HepG2 (cell line): ENCODE data around the gene AGTPBP1. TPM values are rescaled to one million over a fixed set of nuclear protein-coding genes. Genes with fewer than 3 reads are reported as not detected.

Experiments
- ADNP ChIP-seq: sonication (generic); formaldehyde crosslinking; IDR thresholded peaks from 2 replicates; pipeline ENCODE4 v1.4.0; 2020; ENCODE audit warnings: missing genetic modification reagents
- ATM ChIP-seq: fragments of 450-650 bp; IDR thresholded peaks from 2 replicates; pipeline ENCODE4 v1.7.1; 2017; ENCODE audit warnings: mild to moderate bottlenecking, borderline replicate concordance
- DMTF1 ChIP-seq: sonication (generic); formaldehyde crosslinking; IDR thresholded peaks from 2 replicates; pipeline ENCODE4 v1.4.0; 2020; ENCODE audit warnings: mild to moderate bottlenecking, missing genetic modification reagents
- E2F1 ChIP-seq: sonication (generic); formaldehyde crosslinking; IDR thresholded peaks from 2 replicates; pipeline ENCODE4 v1.5.0; 2020; ENCODE audit warnings: missing genetic modification reagents
- HNF1B ChIP-seq: sonication (generic); formaldehyde crosslinking; IDR thresholded peaks from 2 replicates; pipeline ENCODE4 v1.5.1; 2020; ENCODE audit warnings: mild to moderate bottlenecking, moderate library complexity, missing genetic modification reagents
- MTERF4 ChIP-seq: sonication (generic); formaldehyde crosslinking; IDR thresholded peaks from 2 replicates; pipeline ENCODE4 v1.8.0; 2023; ENCODE audit warnings: mild to moderate bottlenecking, missing genetic modification reagents
- PAF1 ChIP-seq: IDR thresholded peaks from 2 replicates; pipeline ENCODE4 v1.6.1; 2016; ENCODE audit warnings: missing genetic modification reagents, missing compliant biosample characterization
- PAWR ChIP-seq: sonication (generic); formaldehyde crosslinking; IDR thresholded peaks from 2 replicates; pipeline ENCODE4 v1.4.0; 2020; ENCODE audit warnings: missing genetic modification reagents, mild to moderate bottlenecking, borderline replicate concordance
- POLR2A ChIP-seq, 2 experiments: IDR thresholded peaks; 2 replicates each; pipeline ENCODE4 v1.6.1; 2011; ENCODE audit warnings: low read depth in 2 of 2, low read length in 2 of 2, mild to moderate bottlenecking in 1 of 2, moderate library complexity in 1 of 2; ENCODE audit not compliant: insufficient read depth in 1 of 2
- RAD51 ChIP-seq: fragments of 450-650 bp; IDR thresholded peaks from 2 replicates; pipeline ENCODE4 v1.6.1; 2016; ENCODE audit warnings: borderline replicate concordance
- REXO4 ChIP-seq: sonication (generic); formaldehyde crosslinking; IDR thresholded peaks from 2 replicates; pipeline ENCODE4 v1.8.0; 2022; ENCODE audit warnings: missing genetic modification reagents, mild to moderate bottlenecking, borderline replicate concordance
- SMARCC2 ChIP-seq: fragments of 450-650 bp; IDR thresholded peaks from 2 replicates; pipeline ENCODE4 v1.6.1; 2017; ENCODE audit warnings: antibody characterized with exemption, mild to moderate bottlenecking
- SNRNP70 ChIP-seq: fragments of 200-400 bp; formaldehyde crosslinking; IDR thresholded peaks from 2 replicates; pipeline ENCODE4 v1.6.1; 2017; ENCODE audit warnings: mild to moderate bottlenecking, low read depth, low read length, moderate library complexity
- TEF ChIP-seq: sonication (generic); formaldehyde crosslinking; IDR thresholded peaks from 2 replicates; pipeline ENCODE4 v1.5.0; 2020; ENCODE audit warnings: missing genetic modification reagents
- THYN1 ChIP-seq: sonication (generic); formaldehyde crosslinking; IDR thresholded peaks from 2 replicates; pipeline ENCODE4 v1.8.1; 2023; ENCODE audit warnings: low read depth, mild to moderate bottlenecking, moderate library complexity, missing genetic modification reagents, borderline replicate concordance
- ZBTB26 ChIP-seq: IDR thresholded peaks from 2 replicates; pipeline ENCODE4 v1.6.1; 2016; ENCODE audit warnings: missing compliant biosample characterization, missing genetic modification reagents, borderline replicate concordance
- ZFYVE20 ChIP-seq: sonication (generic); formaldehyde crosslinking; IDR thresholded peaks from 2 replicates; pipeline ENCODE4 v1.8.0; 2023; ENCODE audit warnings: low read depth, mild to moderate bottlenecking, moderate library complexity, missing genetic modification reagents, borderline replicate concordance
- ZNF124 ChIP-seq: sonication (generic); formaldehyde crosslinking; IDR thresholded peaks from 2 replicates; pipeline ENCODE4 v1.4.0; 2020; ENCODE audit warnings: missing genetic modification reagents
- ZNF205 ChIP-seq: IDR thresholded peaks from 2 replicates; pipeline ENCODE4 v1.6.1; 2018; ENCODE audit warnings: missing biosample characterization, missing genetic modification reagents
- ZNF251 ChIP-seq: sonication (generic); formaldehyde crosslinking; IDR thresholded peaks from 2 replicates; pipeline ENCODE4 v1.9.0; 2021; ENCODE audit warnings: mild to moderate bottlenecking, missing genetic modification reagents
- ZNF274 ChIP-seq: sonication (generic); formaldehyde crosslinking; IDR thresholded peaks from 2 replicates; pipeline ENCODE4 v1.5.1; 2020; ENCODE audit warnings: mild to moderate bottlenecking, missing genetic modification reagents
- ZNF704 ChIP-seq: sonication (generic); formaldehyde crosslinking; IDR thresholded peaks from 2 replicates; pipeline ENCODE4 v1.8.1; 2023; ENCODE audit warnings: mild to moderate bottlenecking, inconsistent platforms, moderate library complexity, missing genetic modification reagents, borderline replicate concordance
- polyA plus RNA-seq, 8 experiments: library from polyadenylated mRNA; depleted of rRNA in 3 of 8; stranded (reverse) in 7 of 8; unstranded in 1 of 8; fragments of >200 nt; fragmentation: Illumina TruSeq in 4 of 8; extraction: Trizol in 4 of 8; gene quantifications; 2 replicates each; pipeline versions ENCODE4 v1.2.1 to v1.2.3, GENCODE V29; 2011 to 2016; ENCODE audit warnings: low read depth in 4 of 8, missing spikeins in 1 of 8, mixed read lengths in 1 of 8; ENCODE audit not compliant: insufficient read depth in 1 of 8
- total RNA-seq, 5 experiments: library from RNA; depleted of rRNA; stranded (reverse); fragments of >200 nt; fragmentation: Illumina TruSeq; extraction: Trizol; gene quantifications; 2 replicates each; pipeline ENCODE4 v1.2.3, GENCODE V29; 2016; ENCODE audit warnings: low read depth in 1 of 5

Gene AGTPBP1
- total and polyA plus RNA-seq, 2 of the 13 experiments (the other 11 are each of a cell fraction or from before 2014, with no cell fraction given) = 9.7 to 22.3 TPM

- TF ChIP-seq SMARCC2 (no peak), ZNF251 (CRISPR knock-in tag) (no peak), THYN1 (CRISPR knock-in tag) (no peak), RAD51 (no peak), ZNF704 (no peak), ADNP (no peak), REXO4 (no peak), ZFYVE20 (no peak), E2F1 (CRISPR knock-in tag) (no peak), TEF (CRISPR knock-in tag) (no peak), DMTF1 (CRISPR knock-in tag) (no peak), PAWR (CRISPR knock-in tag) (no peak), PAF1 (CRISPR knock-in tag) (no peak), POLR2A (IDR thresholded peaks at IDR 0.05; ENCODE audit: insufficient read depth in 1 of 2, low read depth in 2 of 2, low read length in 2 of 2) (no peak), ZBTB26 (CRISPR knock-in tag) (peak; percentile 82), HNF1B (CRISPR knock-in tag) (no peak), ZNF124 (no peak), MTERF4 (CRISPR knock-in tag) (no peak), ATM (no peak), ZNF205 (CRISPR knock-in tag) (no peak; the same call in 1 of the 2 replicates), ZNF274 (no peak), SNRNP70 (no peak)
Observed at GRCh38 chr9:85723215-85723614, 18.5 kb downstream of the AGTPBP1 start (continued).
